Kidney epithelial cell (primary cell): ENCODE data around the gene DLGAP3. TPM values are rescaled to one million over a fixed set of nuclear protein-coding genes. Genes with fewer than 3 reads are reported as not detected.

Source experiments
- DNase-seq: peaks from one replicate; pipeline ENCODE4 v3.0.0-alpha.2; 2010; ENCODE audit warnings: low read depth
- H3K27me3 ChIP-seq: 2 replicates; pipeline ENCODE4 v1.6.0; 2011; ENCODE audit warnings: low read length; ENCODE audit not compliant: control insufficient read depth, insufficient read depth
- H3K36me3 ChIP-seq: 2 replicates; pipeline ENCODE4 v1.5.1; 2011; ENCODE audit warnings: low read length; ENCODE audit not compliant: control insufficient read depth, insufficient read depth
- H3K4me3 ChIP-seq: 2 replicates; pipeline ENCODE4 v1.5.1; 2011; ENCODE audit warnings: low read depth, mild to moderate bottlenecking, control low read depth, low read length
- CTCF ChIP-seq: IDR thresholded peaks from 2 replicates; pipeline ENCODE4 v1.5.1; 2011; ENCODE audit warnings: mild to moderate bottlenecking, moderate library complexity, low read length, control low read depth, inconsistent platforms; ENCODE audit not compliant: insufficient read depth, poor library complexity, severe bottlenecking
- total RNA-seq: library from RNA; depleted of rRNA; stranded (reverse); fragments of >200 nt; gene quantifications from 2 replicates; pipeline ENCODE4 v1.2.3, GENCODE V29; 2015

Gene DLGAP3
- total RNA-seq, 1 donor from 2014 or later, result 0.75 TPM

- H3K27me3 ChIP-seq, result peaks cover 48% of the 10 kb centered on the region
- no peak for TF ChIP-seq CTCF
- DNase-seq, result no peak
Observed at GRCh38 chr1:34926156-34926555, 3.3 kb downstream of the DLGAP3 start.

GRCh38 chr1:34925730-34926129 lies 3.7 kb downstream of the DLGAP3 start:
- no peak for TF ChIP-seq CTCF
- no peak for DNase-seq
- peaks cover 44% of the 10 kb centered on the region for H3K27me3 ChIP-seq

More at GRCh38 chr1:34926156-34926555, 3.3 kb downstream of the DLGAP3 start:
- Histone ChIP-seq H3K4me3 (no peak overlapping the region), H3K36me3 (no peaks in the 10 kb centered on the region)

GRCh38 chr1:34924759-34925555 lies 4.5 kb downstream of the DLGAP3 start:
- peaks cover 37% of the 10 kb centered on the region for H3K27me3 ChIP-seq
- TF ChIP-seq CTCF, result no peak
- no peak for DNase-seq

More at GRCh38 chr1:34925730-34926129, 3.7 kb downstream of the DLGAP3 start:
- no peak overlapping the region for H3K4me3 ChIP-seq
- no peaks in the 10 kb centered on the region for H3K36me3 ChIP-seq

GRCh38 chr1:34923490-34923889 lies 6.0 kb downstream of the DLGAP3 start:
- Histone ChIP-seq H3K4me3 (no peak overlapping the region), H3K27me3 (peaks cover 36% of the 10 kb centered on the region), H3K36me3 (no peaks in the 10 kb centered on the region)
- DNase-seq, result no peak
- TF ChIP-seq CTCF, result no peak

More at GRCh38 chr1:34924759-34925555, 4.5 kb downstream of the DLGAP3 start:
- Histone ChIP-seq H3K4me3 (no peak overlapping the region), H3K36me3 (no peaks in the 10 kb centered on the region)

- peaks cover 15% of the 10 kb centered on the region for H3K27me3 ChIP-seq
- no peak overlapping the region for H3K4me3 ChIP-seq
- no peak for DNase-seq
- H3K36me3 ChIP-seq, result no peaks in the 10 kb centered on the region
- TF ChIP-seq CTCF, result no peak
Observed at GRCh38 chr1:34918977-34919561, 10.4 kb downstream of the DLGAP3 start.
